GM12873 (cell line): ENCODE measurements around the gene KLF13.

Source experiments
- TF ChIP-seq, protein P1 (sequence below): IDR thresholded peaks from 2 replicates; pipeline ENCODE4 v1.5.1; 2012; ENCODE audit warnings: low read depth, mild to moderate bottlenecking, moderate library complexity, low read length, control low read depth; ENCODE audit not compliant: insufficient read depth; ENCODE audit errors: missing control alignments

KLF13 gene

DNA sequence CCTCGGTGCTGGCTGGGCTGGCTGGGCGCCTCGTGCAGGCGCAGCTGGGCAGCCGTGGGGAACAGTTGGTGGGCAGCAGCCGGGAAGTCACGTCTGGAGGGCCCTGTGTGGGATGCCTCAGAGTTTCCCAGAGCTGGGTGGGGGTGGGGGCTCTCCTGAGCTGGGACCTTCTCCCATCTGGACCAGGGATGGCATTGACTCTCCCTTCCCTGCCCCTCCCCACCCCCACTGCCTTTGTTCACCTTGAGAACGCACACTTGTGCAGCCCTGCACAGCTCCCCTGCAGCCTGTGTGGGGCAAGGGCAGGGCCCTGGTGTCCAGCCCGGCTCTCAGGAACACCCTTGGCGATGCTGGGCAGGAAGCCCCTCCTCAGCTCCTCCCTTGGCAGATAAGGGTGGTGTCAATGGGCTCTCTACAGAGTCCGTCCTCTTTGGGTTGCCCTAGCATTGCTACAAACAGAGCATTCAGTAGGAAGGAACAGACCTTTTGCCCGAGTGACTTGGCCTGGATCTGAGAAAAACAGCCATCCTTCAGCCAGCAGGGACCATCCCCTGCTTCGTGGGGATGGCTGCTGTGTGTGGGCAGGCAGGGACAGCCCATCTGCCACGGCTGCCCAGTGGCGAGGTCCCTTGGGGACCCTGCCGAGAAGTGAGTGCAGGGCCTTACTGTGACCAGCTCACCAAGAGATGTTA lies 25.5 kb upstream of the KLF13 start:
- TF ChIP-seq, protein P1, sequence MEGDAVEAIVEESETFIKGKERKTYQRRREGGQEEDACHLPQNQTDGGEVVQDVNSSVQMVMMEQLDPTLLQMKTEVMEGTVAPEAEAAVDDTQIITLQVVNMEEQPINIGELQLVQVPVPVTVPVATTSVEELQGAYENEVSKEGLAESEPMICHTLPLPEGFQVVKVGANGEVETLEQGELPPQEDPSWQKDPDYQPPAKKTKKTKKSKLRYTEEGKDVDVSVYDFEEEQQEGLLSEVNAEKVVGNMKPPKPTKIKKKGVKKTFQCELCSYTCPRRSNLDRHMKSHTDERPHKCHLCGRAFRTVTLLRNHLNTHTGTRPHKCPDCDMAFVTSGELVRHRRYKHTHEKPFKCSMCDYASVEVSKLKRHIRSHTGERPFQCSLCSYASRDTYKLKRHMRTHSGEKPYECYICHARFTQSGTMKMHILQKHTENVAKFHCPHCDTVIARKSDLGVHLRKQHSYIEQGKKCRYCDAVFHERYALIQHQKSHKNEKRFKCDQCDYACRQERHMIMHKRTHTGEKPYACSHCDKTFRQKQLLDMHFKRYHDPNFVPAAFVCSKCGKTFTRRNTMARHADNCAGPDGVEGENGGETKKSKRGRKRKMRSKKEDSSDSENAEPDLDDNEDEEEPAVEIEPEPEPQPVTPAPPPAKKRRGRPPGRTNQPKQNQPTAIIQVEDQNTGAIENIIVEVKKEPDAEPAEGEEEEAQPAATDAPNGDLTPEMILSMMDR = no peak

DNA sequence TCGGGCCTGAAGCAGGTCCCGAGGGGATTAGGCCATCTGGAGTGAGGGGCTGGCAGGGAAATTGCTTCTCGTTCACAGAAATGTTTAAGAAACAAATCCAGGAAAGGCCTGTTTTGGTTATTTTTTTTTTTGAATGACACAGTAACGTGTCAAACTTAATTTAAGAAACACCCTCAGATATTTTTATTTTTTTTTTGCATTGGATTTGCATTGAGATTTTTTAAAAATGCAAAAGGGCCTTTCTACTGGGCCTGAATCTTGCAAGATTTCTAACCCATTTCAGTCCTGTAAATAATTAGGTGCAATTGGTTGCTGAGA lies 25.0 kb upstream of the KLF13 start:
- TF ChIP-seq, protein P1 = no peak

DNA sequence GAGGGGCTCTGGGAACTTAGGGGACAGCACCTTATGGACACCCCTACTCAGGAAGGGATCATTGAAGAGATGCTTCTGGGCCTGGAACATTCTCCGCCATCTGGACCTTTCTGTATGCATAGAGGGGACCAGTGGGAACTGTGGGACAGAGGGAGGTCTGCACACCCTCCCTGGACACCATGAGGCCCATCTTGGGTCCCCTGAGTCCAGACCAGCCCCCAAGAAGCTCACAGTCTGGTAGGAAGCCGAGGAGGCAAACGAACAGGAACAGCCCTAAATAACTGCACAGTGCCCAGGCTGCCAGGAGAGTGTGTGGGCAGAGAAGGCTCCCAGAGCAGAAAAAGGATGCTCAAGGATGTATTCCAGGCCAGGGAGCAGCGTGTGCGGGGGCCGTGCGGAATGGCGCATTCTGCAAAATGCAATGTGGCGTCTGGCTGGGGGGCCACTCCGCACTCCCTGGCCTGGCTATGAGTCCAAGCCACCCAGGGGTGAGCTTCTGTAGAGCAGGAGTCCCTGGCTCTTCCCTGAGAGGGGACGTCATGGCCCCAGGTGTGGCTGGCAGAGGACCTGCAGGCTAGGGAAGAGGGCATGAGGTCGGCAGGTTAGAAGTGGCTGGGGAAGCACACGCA lies 24.5 kb upstream of the KLF13 start:
- TF ChIP-seq, protein P1 = no peak

DNA sequence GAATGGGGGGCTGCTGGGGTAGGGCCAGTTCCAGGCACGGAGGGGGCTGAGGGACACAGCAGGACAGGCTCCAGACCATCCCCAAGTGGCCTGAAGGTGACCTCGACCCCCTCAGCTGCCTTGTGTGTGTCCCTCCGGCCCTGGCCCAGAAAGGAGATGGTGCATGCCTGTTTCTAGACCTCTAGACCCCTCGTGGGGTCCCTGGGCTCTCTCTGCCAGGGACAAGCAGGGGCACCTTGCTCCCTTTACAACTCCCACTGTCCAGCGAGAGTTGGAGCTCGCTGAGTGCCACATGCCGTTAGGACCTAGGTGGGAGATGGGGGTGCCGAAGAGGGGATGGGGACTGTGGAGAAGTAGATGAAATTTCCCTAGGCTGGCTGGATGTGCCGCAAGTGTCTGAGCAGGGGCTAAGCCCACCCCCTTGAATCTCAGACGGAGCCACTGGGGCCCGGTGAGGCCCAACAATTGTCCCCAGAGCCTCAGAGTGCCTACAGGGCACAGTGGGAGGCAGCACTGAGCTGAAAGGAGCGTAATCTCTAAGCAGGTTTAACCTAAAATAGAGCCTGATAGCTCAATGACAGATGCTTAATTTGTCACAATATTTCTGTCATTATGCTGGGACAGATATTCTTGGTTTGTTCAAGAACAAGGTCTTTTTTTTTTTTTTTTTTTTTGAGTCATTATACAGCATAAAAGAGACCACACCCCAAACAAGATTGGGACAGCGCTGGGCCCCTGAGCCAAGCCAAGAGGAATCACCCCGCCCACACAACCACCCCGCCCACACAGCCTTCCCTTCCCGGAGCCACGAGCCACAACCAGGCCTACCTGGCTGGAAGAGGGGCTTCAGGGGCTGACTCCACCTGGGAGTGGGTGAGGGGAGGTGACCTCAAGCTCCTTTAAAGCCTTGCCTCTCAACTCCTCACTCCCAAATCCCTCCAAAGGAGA lies 23.6 kb upstream of the KLF13 start:
- TF ChIP-seq, protein P1 = peak; percentile 51

DNA sequence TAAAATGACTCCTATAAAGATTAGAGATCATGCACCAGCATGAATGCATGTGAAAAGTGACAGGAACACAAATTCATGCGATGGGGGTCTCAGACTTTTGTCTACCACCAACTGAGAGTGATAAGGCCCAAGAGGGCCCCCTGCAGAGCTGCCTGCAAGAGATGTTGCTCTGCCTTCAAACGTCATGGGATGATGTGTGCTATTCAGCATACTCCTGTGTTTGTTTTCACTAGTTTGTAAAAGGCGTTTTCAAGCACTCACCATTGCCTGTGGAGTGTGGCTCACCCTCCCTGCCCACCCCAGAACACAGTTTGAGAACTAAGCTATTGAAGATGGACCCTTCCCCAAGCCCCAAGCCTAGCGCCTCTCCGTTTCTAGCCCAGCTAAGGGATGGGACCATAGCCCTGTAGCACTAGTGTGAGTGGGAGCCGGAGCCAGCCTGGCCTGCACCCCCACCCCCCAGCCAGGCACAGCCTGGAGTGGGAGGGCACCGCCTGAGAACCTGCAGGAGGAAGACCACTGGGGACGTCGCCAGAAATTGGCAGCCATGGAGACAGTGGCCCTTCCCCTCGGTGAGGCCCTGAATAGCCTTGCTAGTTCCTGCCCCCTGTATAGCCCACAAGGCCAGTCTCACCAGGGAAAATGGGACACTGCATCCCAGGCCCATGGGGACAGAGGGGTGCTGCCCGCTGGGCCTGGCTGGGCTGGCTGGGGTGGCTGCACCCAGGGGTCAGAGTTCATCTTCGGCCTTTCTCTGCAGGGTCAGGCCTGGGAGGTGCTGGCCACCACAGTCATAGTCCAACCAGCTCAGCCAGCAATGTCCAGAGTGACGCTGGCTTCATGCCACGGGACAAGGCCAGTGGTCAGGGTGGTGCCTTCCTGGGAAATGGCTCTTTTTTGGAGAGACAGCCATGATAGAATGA lies 22.6 kb upstream of the KLF13 start:
- TF ChIP-seq, protein P1 = no peak

DNA sequence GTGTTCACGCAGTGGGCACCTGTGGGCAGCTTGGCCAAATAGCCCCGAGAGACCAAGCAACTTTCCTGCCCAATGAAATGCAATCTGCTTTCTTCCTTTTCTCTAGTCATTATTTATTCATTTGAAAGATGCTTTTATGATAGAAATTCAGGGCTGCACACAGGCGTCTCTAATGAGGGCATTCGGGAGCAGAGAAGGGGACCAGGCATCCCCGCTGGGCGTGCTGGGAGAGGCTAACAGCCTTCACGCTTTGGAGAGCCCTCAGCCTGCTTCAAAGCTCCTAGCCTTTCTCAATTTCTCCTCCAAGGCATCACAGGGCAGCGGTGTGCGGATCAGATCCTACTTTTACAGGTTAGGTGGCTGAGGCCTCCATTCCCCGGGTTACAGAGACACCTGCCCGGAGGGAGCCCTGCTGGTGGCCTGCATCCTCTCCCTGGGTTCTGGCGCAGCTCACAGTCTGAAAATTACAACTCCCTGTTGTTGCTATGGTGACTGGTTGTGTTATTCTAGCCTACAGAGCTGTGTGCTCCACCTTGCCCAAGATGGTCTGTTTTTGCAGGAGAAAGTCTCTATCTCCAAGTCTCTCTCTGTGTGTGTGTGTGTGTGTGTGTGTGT lies 21.8 kb upstream of the KLF13 start:
- TF ChIP-seq, protein P1 = no peak
